Activated CD4-positive, alpha-beta T cell treated with anti-CD3 and anti-CD28 coated beads, Interleukin-2, Interleukin-4, amounts not matched to agents 100 ng/mL and 50 ng/mL, durations not matched to agents 16 hours and 8 hours (primary cell): ENCODE measurements around the gene STK24.
"Not testable (repeated sequence)": the region's sequence is repeated elsewhere in the genome, so short reads cannot be mapped to it uniquely, and the experiment has no call there.

ENCODE experiments used
- DNase-seq: peaks from one replicate; pipeline ENCODE4 v3.0.0-alpha.2; 2020; ENCODE audit warnings: low spot score

Gene STK24

DNA sequence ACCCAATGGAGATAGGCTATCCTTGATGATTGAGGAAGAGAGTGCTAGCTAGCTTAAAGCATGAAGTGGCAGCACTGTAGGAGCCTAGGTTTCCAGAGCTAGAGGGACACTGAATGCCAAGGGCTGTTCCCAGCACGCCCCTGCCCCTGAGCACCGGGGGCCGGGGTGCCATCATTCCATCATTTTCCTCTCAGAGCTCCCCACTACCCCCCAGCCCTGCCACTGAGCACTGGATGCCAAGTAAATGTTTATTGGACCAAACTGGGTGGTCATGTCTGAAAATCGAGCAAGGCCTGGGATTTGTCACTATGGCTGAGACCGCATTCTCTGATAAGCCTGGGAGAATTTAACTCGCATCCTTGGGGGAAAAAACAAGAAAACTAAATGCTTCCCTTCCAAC lies 142.8 kb downstream of the STK24 start:
- no peak for DNase-seq

- no peak for DNase-seq
These were observed 143.3 kb downstream of the STK24 start for GRCh38 chr13:98433654-98434053.

DNA sequence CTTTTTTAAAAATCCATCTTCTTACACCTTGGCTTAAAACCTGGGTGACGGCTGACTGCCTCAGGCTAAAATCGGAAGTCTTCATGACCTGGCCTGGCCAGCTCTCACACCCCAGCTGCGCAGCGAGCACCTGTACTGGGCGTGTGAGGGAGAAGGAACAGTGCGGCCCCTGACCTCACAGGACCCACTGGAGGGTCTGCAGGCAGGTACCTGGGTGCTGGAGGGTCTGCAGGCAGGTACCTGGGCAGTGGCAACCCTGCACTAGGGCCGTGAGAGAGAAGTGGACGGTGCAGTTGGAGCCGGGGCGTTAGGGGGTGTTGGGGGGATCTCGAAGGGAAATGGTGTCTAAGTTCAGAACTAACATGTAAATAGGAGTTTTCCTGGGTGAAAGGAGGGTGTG lies 144.3 kb downstream of the STK24 start:
- DNase-seq, result no peak

DNA sequence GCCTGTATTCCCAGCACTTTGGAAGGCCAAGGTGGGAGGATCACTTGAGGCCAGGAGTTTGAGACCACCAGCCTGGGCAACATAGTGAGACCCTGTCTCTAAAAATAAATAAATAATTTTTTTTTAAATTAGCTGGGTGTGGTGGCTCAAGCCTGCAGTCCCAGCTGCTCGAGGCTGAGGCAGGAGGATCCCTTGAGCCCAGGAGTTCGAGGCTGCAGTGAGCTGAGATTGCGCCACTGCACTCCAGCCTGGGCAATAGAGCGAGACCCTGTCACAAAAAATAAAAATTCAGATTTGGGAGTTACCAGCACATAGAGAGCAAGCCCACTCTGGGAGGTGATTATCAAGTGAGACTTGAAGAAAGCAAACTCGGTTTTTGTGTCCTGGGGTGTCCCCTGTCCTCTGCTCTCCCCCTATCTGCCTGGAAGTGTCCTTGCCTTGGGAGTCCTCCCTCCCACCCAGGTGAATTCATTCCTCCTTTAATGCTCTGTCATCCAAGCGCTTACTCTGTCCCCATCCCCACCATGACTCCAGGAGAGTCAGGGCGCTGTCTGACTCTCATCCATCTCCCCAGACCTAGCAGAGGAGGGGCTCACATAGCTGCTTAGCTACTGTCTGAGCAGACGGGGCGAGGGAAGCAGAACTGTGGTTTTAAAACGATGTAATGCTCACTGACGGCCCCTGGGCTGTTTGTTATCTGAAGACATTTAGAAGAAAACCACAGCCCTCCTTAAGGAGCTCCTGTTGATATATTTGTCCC lies 146.8 kb downstream of the STK24 start:
- DNase-seq, result no peak

- DNase-seq, result no peak
These were observed 147.4 kb downstream of the STK24 start for GRCh38 chr13:98429531-98429930.

GRCh38 chr13:98429081-98429480 lies 147.8 kb downstream of the STK24 start:
- DNase-seq, result no peak

DNA sequence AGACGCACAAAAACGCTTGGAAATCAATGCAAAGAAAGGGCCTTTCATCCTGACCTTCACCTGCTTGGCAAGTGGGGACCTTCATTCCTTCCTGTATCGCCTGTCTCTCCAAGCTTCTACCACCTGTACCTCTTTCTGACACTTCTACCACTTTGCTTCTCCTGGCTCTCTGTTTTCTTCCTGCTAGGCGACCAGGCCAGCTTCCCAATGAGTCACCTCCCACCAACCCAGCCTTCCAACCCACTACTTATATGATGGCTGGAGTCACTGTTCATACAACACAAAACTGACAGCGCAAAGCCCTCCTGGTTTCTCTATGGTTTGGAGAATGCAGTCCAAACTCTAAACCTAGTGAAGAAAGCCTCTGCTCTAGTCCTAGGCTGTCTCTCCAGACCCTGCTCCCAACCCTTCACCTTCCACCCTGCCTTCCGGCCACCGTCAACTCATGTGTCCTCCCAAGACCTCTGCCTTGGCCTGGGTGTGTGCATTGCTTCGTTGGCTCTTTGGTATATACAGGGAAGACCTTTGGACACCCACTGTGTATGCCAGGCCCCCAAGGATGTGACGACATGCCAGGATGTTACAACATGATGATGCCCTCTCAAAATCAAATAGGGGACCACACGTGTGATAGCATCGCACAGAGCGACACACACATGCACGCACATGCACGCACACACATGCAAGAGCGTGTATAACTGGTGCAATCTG lies 148.5 kb downstream of the STK24 start:
- DNase-seq, result no peak

DNA sequence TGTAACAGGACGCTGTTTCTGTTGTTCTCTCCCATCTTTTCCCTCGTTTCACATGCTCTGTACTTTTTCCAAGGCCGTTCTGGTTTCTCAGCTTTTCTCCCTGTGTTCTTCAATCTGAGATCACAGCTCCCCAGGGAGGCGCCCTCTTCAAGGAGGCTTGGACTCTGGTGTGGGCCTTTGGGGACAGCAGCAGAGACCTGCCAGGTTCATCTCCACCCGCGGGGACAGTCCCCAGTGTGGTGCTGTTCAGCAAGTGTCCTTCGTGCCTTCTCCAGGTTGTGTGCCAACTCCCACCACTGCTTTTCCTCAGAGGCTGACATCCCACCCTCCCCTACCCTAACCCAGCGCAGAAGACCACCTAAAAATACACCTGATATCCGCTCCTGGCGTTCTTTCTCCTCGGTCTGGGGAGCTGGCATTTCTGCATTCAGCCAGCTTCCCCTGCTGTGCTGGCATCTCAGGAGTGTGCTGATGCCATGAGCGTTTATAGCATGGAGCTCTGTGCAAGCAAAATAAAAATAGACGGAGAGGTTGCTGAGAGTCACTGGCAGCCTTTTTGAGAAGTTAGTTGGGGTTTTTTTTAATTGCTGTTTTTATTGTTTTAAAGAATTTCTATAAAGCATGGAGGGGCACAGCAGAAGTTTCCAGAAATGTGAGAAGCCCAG lies 149.4 kb downstream of the STK24 start:
- DNase-seq, result no peak

DNA sequence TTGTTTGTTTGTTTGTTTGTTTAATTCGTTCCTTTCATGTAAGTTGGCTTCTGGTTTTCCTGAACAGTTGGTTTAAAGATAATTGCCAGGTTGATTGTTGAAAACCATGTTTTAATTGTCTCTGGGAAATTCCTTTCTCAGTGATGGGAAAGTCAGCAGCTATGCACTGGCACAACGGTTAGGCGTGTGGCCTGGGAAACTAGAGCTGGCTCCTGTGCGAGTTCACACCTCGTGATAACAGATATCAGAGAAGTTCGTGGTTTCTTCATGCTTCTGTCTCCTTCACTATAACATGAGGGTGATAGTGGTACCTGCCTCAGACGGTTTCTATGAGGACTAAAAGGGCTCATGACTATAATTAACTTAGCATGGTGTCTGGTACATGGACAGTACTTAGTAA lies 153.5 kb downstream of the STK24 start:
- no peak for DNase-seq

DNA sequence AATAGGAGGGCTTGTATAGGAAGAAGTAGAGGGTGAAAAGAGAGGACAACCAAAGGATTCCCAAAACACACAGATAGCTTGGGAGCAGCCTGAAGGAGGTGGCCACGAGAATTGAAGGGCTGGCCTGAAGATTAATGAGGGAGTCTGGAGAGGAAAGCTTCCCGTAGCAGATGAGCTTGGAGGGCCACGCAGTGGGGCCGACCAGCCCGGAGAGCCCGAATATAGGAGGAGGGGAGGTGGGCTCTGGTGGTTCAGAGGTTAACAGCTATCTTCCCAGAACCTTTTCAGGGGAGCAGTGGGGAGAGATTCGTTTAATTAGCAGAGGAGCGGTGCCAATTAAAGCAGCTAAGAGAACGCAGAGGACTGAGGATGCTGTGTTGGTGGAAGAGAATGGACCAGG lies 154.9 kb downstream of the STK24 start:
- no peak for DNase-seq

- no peak for DNase-seq
These were observed 156.2 kb downstream of the STK24 start for GRCh38 chr13:98420554-98421175.

DNA sequence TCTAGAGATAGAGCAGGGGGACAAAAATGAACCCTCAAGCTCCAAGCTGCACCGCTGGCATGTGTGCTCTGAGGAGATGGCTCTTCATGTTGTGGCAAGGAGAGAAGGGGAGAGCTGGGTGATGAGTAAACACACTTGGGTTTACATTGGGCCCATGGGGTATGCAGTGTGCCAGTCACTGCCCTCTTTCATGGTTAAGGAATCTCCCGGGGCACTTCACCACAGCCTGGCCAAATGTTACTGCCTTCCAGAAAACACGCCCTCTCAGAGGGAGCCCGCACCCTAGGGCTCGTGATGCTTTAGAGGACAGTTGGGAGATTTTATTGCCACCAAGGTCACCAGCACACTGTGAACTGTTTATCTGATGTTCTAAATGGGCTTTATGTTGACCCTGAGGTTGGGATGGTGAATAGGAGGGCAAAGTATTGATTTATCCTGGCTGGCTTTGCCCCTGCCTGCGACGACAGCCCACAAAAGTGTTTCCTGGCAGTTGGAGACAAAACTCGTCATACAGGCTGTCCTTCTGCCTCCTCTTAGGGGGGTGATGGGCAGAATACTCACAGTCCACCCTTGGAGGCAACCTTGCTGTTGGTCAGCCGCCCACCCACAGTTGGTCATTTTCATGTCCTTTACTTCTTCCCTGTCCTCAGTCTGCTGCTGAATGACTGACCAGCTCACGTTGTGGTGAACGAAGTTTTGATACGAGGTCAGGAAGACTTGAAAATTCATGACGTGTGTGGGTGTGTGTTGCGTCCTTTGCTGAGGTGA lies 156.9 kb downstream of the STK24 start:
- no peak for DNase-seq

DNA sequence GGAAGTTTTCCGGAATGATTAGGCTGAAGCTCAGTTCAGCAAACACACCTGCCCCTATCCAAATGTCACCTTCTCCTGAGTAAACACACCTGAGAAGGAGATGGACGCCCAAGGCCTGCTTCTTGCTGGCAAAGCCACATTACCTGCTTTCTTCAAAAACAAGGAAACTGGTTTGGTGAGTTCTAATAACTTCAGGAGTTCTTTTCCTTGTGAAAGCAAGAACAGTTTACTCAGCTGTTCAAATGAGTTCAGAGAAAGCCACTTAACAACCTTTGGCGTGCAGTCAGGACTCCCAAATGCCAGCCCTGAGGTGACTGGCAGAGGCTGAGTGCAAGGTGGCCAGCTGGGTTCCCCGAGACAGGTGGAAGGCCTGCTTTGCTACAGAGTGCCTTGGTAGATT lies 160.5 kb downstream of the STK24 start:
- DNase-seq, result no peak

GRCh38 chr13:98415326-98416070 lies 161.4 kb downstream of the STK24 start:
- no peak for DNase-seq

- DNase-seq, result no peak
These were observed 163.1 kb downstream of the STK24 start for GRCh38 chr13:98413796-98414195.

DNA sequence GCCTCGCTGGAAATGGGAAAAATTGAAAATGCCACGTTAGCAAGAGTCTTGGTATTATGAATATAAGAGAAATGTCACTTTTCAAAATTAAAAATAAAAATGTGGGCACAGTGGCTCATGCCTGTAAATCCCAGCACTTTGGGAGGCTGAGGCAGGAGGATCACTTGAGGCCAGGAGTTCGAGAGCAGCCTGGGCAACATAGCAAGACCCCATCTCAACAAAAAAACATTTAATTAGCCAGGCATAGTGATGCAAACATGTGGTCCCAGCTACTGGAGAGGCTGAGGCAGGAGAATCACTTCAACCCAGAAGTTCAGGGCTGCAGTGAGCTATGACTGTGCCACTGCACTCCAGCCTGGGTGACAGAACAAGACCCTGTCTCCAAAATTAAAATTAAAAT lies 163.6 kb downstream of the STK24 start:
- not testable (repeated sequence) for DNase-seq

- DNase-seq, result no peak
These were observed 165.2 kb downstream of the STK24 start for GRCh38 chr13:98411617-98412265.

DNA sequence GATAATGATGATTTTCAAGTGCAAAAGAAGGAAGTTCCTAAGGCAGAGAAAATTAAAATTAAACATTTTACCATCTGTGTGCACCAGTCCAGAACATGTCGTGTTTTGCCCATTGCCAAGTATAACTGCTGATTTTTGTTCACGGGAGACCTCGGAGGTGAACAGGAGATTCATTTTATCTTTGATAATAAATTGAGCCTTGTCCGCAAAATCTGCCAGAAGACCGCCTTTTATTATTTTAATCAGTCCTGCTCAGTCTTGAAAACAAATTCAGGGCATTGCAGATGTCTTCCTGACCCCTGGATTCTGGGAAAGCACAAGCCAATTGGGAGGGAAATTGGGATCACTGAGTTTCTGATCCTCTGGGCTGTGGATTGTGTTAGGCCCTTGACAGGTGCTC lies 165.9 kb downstream of the STK24 start:
- DNase-seq, result no peak

DNA sequence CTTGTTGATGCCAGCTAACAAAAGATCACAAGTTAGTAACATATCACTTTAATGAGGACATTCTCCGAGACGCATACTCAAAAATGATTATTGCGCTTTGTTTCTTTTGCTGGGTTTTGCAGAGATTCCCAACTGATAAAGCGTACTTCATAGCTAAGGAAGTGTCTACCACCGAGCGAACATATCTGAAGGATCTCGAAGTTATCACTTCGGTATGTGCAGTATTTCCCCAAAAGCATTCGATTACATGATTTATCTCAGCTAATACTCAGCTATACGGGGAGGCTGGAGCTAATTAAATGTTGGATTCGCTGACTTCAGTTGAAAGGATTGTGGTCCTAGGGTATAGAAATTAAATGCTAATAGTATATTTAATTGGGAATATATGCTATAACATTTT lies 166.3 kb downstream of the STK24 start:
- no peak for DNase-seq

DNA sequence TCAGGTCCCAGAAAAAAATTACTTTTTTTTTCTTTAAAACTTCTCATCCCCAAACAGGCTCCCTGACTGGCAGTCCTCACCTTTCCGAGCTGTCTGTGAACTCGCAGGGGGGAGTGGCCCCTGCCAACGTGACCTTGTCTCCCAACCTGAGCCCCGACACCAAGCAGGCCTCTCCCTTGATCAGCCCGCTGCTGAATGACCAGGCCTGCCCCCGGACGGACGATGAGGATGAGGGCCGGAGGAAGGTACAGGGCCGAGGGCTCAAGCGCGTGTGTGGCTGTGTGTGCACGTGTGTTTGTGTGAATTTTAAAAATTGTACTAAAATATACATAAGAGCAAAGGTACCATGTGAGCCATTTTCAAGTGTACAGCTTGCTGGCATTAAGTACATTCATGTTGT lies 167.6 kb downstream of the STK24 start:
- no peak for DNase-seq

DNA sequence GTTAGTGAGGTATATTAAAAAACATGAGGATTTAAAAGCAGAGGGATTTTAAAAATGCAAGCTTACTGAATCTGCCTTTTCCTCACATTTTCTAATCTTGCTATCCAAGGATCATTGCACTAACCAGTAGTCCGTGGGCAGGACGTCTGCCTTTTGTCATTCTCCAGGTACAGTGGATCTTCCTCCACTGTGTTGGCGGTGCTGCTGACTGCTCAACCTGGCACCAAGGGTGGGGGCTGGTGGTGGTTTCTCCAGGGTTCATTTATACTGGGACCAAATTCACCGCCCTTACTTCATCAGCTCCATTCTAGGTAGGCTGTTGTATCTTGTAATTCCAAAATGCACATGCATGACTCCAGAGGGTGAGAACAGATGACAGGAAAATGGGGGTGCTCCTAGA lies 169.3 kb downstream of the STK24 start:
- DNase-seq, result no peak
